H1 (cell line): ENCODE measurements around the gene BPIFB6. TPM values are rescaled to one million over a fixed set of nuclear protein-coding genes. Genes with fewer than 3 reads are reported as not detected.

Experiments
- CTCF ChIA-PET: fragments of 300-600 bp; sonication (Branson Sonifier 250); formaldehyde crosslinking; loops from one replicate; lab custom pipeline; 2021; ENCODE audit not compliant: partially characterized antibody; lab: Charles Lee
- POLR2A ChIA-PET: fragments of 300-600 bp; sonication (Branson Sonifier 250); formaldehyde crosslinking; loops from one replicate; lab custom pipeline; 2021; ENCODE audit warnings: inconsistent platforms; ENCODE audit not compliant: partially characterized antibody; lab: Charles Lee
- DNase-seq, 2 experiments: peaks; one replicate each; pipeline versions ENCODE4 v3.0.0 to v3.0.0-alpha.2; 2010 to 2022; ENCODE audit warnings: low spot score in 2 of 2, low read depth in 1 of 2, mixed read lengths in 1 of 2
- FAIRE-seq: peaks from 2 replicates; lab custom pipeline; 2011; peaks lifted over from hg19 to GRCh38; lab: Jason Lieb, UNC
- H2AFZ ChIP-seq: 2 replicates; pipeline ENCODE4 v1.8.1; 2012; ENCODE audit warnings: low read length, inconsistent platforms
- H2AK5ac ChIP-seq: 2 replicates; pipeline ENCODE4 v1.6.1; 2013; ENCODE audit warnings: low read depth, low read length
- H2BK120ac ChIP-seq: replicated peaks from 2 replicates; pipeline ENCODE3; 2013; ENCODE audit warnings: low read depth, low read length, inconsistent platforms
- H2BK12ac ChIP-seq: 2 replicates; pipeline ENCODE4 v1.6.1; 2013; ENCODE audit warnings: low read depth, low read length
- H2BK15ac ChIP-seq: 2 replicates; pipeline ENCODE4 v1.6.1; 2013; ENCODE audit warnings: low read length
- H2BK20ac ChIP-seq: 2 replicates; pipeline ENCODE4 v1.6.1; 2013; ENCODE audit warnings: low read length
- H2BK5ac ChIP-seq: 2 replicates; pipeline ENCODE4 v1.6.1; 2013; ENCODE audit warnings: low read depth, low read length
- H3K14ac ChIP-seq: 2 replicates; pipeline ENCODE4 v1.6.1; 2013; ENCODE audit warnings: inconsistent platforms; ENCODE audit not compliant: insufficient read length
- H3K18ac ChIP-seq: 2 replicates; pipeline ENCODE4 v1.6.1; 2013; ENCODE audit warnings: low read length; ENCODE audit errors: extremely low read depth
- H3K23ac ChIP-seq: 2 replicates; pipeline ENCODE4 v1.6.1; 2013; ENCODE audit warnings: inconsistent platforms; ENCODE audit not compliant: insufficient read length
- H3K23me2 ChIP-seq: 2 replicates; pipeline ENCODE4 v1.6.1; 2013; ENCODE audit warnings: low read depth, low read length
- H3K27ac ChIP-seq: 2 replicates; pipeline ENCODE4 v1.6.1; 2011; ENCODE audit warnings: low read depth, low read length, inconsistent platforms
- H3K27me3 ChIP-seq, 4 experiments: replicated peaks in 1 of 4; 1 replicate in 1 of 4; 2 replicates in 3 of 4; pipeline versions ENCODE4 v1.6.1 to v1.8.1; 2011 to 2013; ENCODE audit warnings: low read length in 3 of 4, mild to moderate bottlenecking in 3 of 4, inconsistent platforms in 2 of 4, mixed read lengths in 2 of 4, moderate library complexity in 1 of 4; ENCODE audit not compliant: control insufficient read depth in 3 of 4, insufficient read depth in 3 of 4; ENCODE audit errors: extremely low read depth in 1 of 4
- H3K36me3 ChIP-seq, 4 experiments: 2 replicates each; pipeline versions ENCODE4 v1.6.1 to v1.8.1; 2011 to 2013; ENCODE audit warnings: mild to moderate bottlenecking in 4 of 4, low read length in 3 of 4, moderate library complexity in 2 of 4, control low read depth in 1 of 4, inconsistent platforms in 1 of 4; ENCODE audit not compliant: insufficient read depth in 4 of 4, control insufficient read depth in 2 of 4
- H3K4ac ChIP-seq: replicated peaks from 2 replicates; pipeline ENCODE3; 2013; ENCODE audit warnings: low read length, low read depth, mixed read lengths, inconsistent platforms; ENCODE audit not compliant: insufficient read length
- H3K4me1 ChIP-seq, 4 experiments: replicated peaks in 1 of 4; 1 replicate in 1 of 4; 2 replicates in 3 of 4; pipeline versions ENCODE4 v1.6.1 to v1.8.1; 2011 to 2013; ENCODE audit warnings: low read length in 3 of 4, inconsistent platforms in 2 of 4, mixed read lengths in 1 of 4; ENCODE audit not compliant: insufficient read depth in 4 of 4, control insufficient read depth in 3 of 4
- H3K4me2 ChIP-seq, 2 experiments: 2 replicates each; pipeline versions ENCODE4 v1.6.1 to v1.8.1; 2011 to 2013; ENCODE audit warnings: low read depth in 2 of 2, low read length in 2 of 2, control low read depth in 1 of 2, inconsistent platforms in 1 of 2, mild to moderate bottlenecking in 1 of 2; ENCODE audit not compliant: insufficient read depth in 1 of 2
- H3K4me3 ChIP-seq, 4 experiments: fragments of 200-600, 300-600 bp in 1 of 4; sonication (generic), shearing (Covaris generic), sonication (Bioruptor Twin) in 1 of 4; 2 replicates each; pipeline versions ENCODE4 v1.5.1 to v1.8.1; 2011 to 2016; ENCODE audit warnings: low read length in 4 of 4, low read depth in 3 of 4, control low read depth in 2 of 4, inconsistent platforms in 2 of 4, mild to moderate bottlenecking in 2 of 4, mixed read lengths in 1 of 4, moderate library complexity in 1 of 4; ENCODE audit not compliant: insufficient read depth in 2 of 4; ENCODE audit errors: extremely low read depth in 1 of 4
- H3K56ac ChIP-seq: replicated peaks from 2 replicates; pipeline ENCODE3; 2013; ENCODE audit warnings: low read depth, mild to moderate bottlenecking, mixed read lengths, low read length, inconsistent platforms; ENCODE audit not compliant: insufficient read length
- H3K79me1 ChIP-seq: 2 replicates; pipeline ENCODE4 v1.6.1; 2013; ENCODE audit warnings: low read depth, low read length, control low read depth
- H3K79me2 ChIP-seq, 2 experiments: 2 replicates each; pipeline versions ENCODE4 v1.6.1 to v1.8.1; 2012 to 2013; ENCODE audit warnings: low read length in 2 of 2, mild to moderate bottlenecking in 2 of 2, inconsistent platforms in 1 of 2; ENCODE audit not compliant: insufficient read depth in 2 of 2, control insufficient read depth in 1 of 2
- H3K9ac ChIP-seq, 4 experiments: replicated peaks in 1 of 4; 1 replicate in 1 of 4; 2 replicates in 3 of 4; pipeline versions ENCODE4 v1.6.1 to v1.8.1; 2011 to 2013; ENCODE audit warnings: low read depth in 3 of 4, low read length in 3 of 4, control low read depth in 2 of 4, mild to moderate bottlenecking in 2 of 4, moderate library complexity in 2 of 4, inconsistent platforms in 1 of 4; ENCODE audit errors: extremely low read depth in 1 of 4
- H3K9me3 ChIP-seq, 2 experiments: 2 replicates each; pipeline versions ENCODE4 v1.6.1 to v1.8.1; 2012 to 2013; ENCODE audit warnings: mild to moderate bottlenecking in 2 of 2, moderate library complexity in 2 of 2, control low read depth in 1 of 2, inconsistent platforms in 1 of 2, low read depth in 1 of 2, low read length in 1 of 2, mixed read lengths in 1 of 2; ENCODE audit not compliant: insufficient read depth in 2 of 2
- H4K20me1 ChIP-seq, 2 experiments: replicated peaks in 1 of 2; 2 replicates each; pipeline versions ENCODE3 to v1.8.1; 2011 to 2013; ENCODE audit warnings: inconsistent platforms in 2 of 2, low read length in 2 of 2, mild to moderate bottlenecking in 1 of 2; ENCODE audit not compliant: insufficient read depth in 2 of 2, control insufficient read depth in 1 of 2
- H4K5ac ChIP-seq: 2 replicates; pipeline ENCODE4 v1.6.1; 2013; ENCODE audit warnings: low read length, low read depth, mixed read lengths, inconsistent platforms; ENCODE audit not compliant: insufficient read length
- H4K8ac ChIP-seq: 2 replicates; pipeline ENCODE4 v1.8.0; 2013; ENCODE audit warnings: mild to moderate bottlenecking, moderate library complexity, low read length, inconsistent platforms; ENCODE audit not compliant: insufficient read depth; ENCODE audit errors: extremely low read depth
- H4K91ac ChIP-seq: replicated peaks from 2 replicates; pipeline ENCODE3; 2013; ENCODE audit warnings: low read length, mixed read lengths, inconsistent platforms; ENCODE audit not compliant: insufficient read length
- GTF2F1 ChIP-seq: IDR thresholded peaks from 2 replicates; pipeline ENCODE4 v1.6.1; 2012; ENCODE audit warnings: low read depth, low read length, improper control_type of control experiment, borderline replicate concordance
- HDAC6 ChIP-seq: IDR thresholded peaks from one replicate; pipeline ENCODE4 v1.7.1; 2012; ENCODE audit warnings: low read depth, mild to moderate bottlenecking, inconsistent platforms, low read length, moderate library complexity
- NANOG ChIP-seq: IDR thresholded peaks from 2 replicates; pipeline ENCODE4 v1.6.1; 2011; ENCODE audit warnings: low read length, low read depth, mild to moderate bottlenecking, inconsistent platforms; ENCODE audit not compliant: insufficient read depth, poor library complexity, severe bottlenecking
- POLR2A ChIP-seq, 2 experiments: IDR thresholded peaks; 1 replicate in 1 of 2; 2 replicates in 1 of 2; pipeline ENCODE4 v1.6.1; 2011; ENCODE audit warnings: low read depth in 2 of 2, low read length in 2 of 2, mild to moderate bottlenecking in 2 of 2; ENCODE audit errors: control extremely low read depth in 1 of 2
- SAP30 ChIP-seq: fragments of 300-600 bp; sonication (generic); IDR thresholded peaks from 2 replicates; pipeline ENCODE4 v1.7.1; 2012; ENCODE audit warnings: low read length, moderate library complexity, mild to moderate bottlenecking, inconsistent platforms; ENCODE audit not compliant: insufficient read depth, insufficient replicate concordance
- SIX5 ChIP-seq: IDR thresholded peaks from 2 replicates; pipeline ENCODE4 v1.6.1; 2011; ENCODE audit warnings: mild to moderate bottlenecking, low read depth, low read length
- SP4 ChIP-seq: IDR thresholded peaks from 2 replicates; pipeline ENCODE4 v1.6.1; 2012; ENCODE audit warnings: low read length, inconsistent platforms
- TCF12 ChIP-seq: IDR thresholded peaks from 2 replicates; pipeline ENCODE4 v1.6.1; 2011; ENCODE audit warnings: low read depth, mild to moderate bottlenecking, low read length
- USF2 ChIP-seq: IDR thresholded peaks from 2 replicates; pipeline ENCODE4 v1.6.1; 2011; ENCODE audit warnings: low read length, improper control_type of control experiment
- YY1 ChIP-seq: IDR thresholded peaks from 2 replicates; pipeline ENCODE4 v1.6.1; 2011; ENCODE audit warnings: low read depth, mild to moderate bottlenecking, low read length
- WGBS, 2 experiments: shearing (Covaris generic) in 1 of 2; methylation state at CpG; one replicate each; pipeline versions ENCODE4 v1.1.6 to v1.1.7; 2013 to 2015; ENCODE audit warnings: low lambda C conversion rate in 2 of 2, mixed read lengths in 2 of 2, inconsistent platforms in 1 of 2, low coverage in 1 of 2, missing lambda C conversion rate in 1 of 2; ENCODE audit not compliant: insufficient replicate concordance in 2 of 2, insufficient coverage in 1 of 2, insufficient read length in 1 of 2; ENCODE audit errors: extremely low coverage in 1 of 2, missing lambda C conversion rate in 1 of 2; 5-methylcytosine and 5-hydroxymethylcytosine counted together
- polyA plus RNA-seq, 7 experiments: library from polyadenylated mRNA; depleted of rRNA in 3 of 7; stranded (reverse) in 5 of 7; unstranded in 2 of 7; fragments of >200 nt in 5 of 7; fragments of 200-250 nt in 2 of 7; gene quantifications; 1 replicate in 5 of 7; 2 replicates in 1 of 7; 4 replicates in 1 of 7; pipeline versions ENCODE4 v1.2.1 to v1.2.3, GENCODE V29; 2011 to 2013; ENCODE audit warnings: missing spikeins in 2 of 7, mixed read lengths in 2 of 7
- total RNA-seq: library from RNA; stranded (reverse); fragmentation: NEBNext Ultra II Directional; extraction: Animal tissue kit (Norgen Biotek cat#: 25700); gene quantifications from 2 replicates; pipeline ENCODE4 v1.2.1, GENCODE V29; 2021

The BPIFB6 gene
- total and polyA plus RNA-seq, 2 of the 8 experiments (the other 6 are each of a cell fraction or from before 2014, with no cell fraction given) = not detected

- 74% methylated on average over 3 of the region's 3 CpGs; no CpG with 5 or more reads in 1 of the 2 experiments for WGBS, 2 experiments
- Histone ChIP-seq H2BK12ac (no peak overlapping the region), H3K9ac (no peak overlapping the region), H2BK15ac (no peak overlapping the region), H4K5ac (no peak overlapping the region), H2BK5ac (no peak overlapping the region), H4K20me1 (no peaks in the 10 kb centered on the region), H3K14ac (no peak overlapping the region), H4K91ac (no peak overlapping the region), H3K4me1 (no peaks in the 10 kb centered on the region), H3K27me3 (no peaks in the 10 kb centered on the region), H3K27ac (no peak overlapping the region), H3K4ac (no peak overlapping the region), H3K23me2 (peaks cover 7% of the 10 kb centered on the region; the same call in 1 of the 2 replicates), H3K79me1 (no peaks in the 10 kb centered on the region), H3K36me3 (no peaks in the 10 kb centered on the region), H3K4me2 (no peak overlapping the region), H3K4me3 (no peak overlapping the region), H3K79me2 (no peaks in the 10 kb centered on the region), H2BK20ac (no peak overlapping the region), H3K9me3 (no peaks in the 10 kb centered on the region), H3K56ac (no peak overlapping the region), H2AFZ (no peak overlapping the region), H2BK120ac (no peak overlapping the region), H3K18ac (no peak overlapping the region), H2AK5ac (no peak overlapping the region), H4K8ac (no peak overlapping the region), H3K23ac (no peak overlapping the region)
- DNase-seq (no peak), FAIRE-seq (no peak)
- ChIA-PET POLR2A (no interaction called here), CTCF (interaction anchor here (0.9 to 1.5 kb wide), 7 partner anchors 14 to 249 kb away, joined by 3 to 5 read pairs (median 4); no protein-coding TSS in a partner anchor)
- TF ChIP-seq NANOG (no peak), HDAC6 (no peak), SIX5 (no peak), USF2 (no peak), SP4 (no peak), POLR2A (IDR thresholded peaks at IDR 0.05; ENCODE audit: control extremely low read depth in 1 of 2, low read depth in 2 of 2, low read length in 2 of 2) (no peak), SAP30 (no peak), YY1 (no peak), GTF2F1 (no peak), TCF12 (no peak)
Observed at GRCh38 chr20:33091147-33091546, 59.7 kb downstream of the BPIFB6 start.
